HS-27A (cell line): ENCODE results near the gene BRAT1.

Experiments
- DNase-seq: peaks from one replicate; pipeline ENCODE4 v3.0.0-alpha.2; 2012; ENCODE audit warnings: low read depth, missing footprints

Gene BRAT1

GRCh38 chr7:2559283-2559950, 4.1 kb upstream of the BRAT1 start:
- no peak for DNase-seq

GRCh38 chr7:2558629-2559282, 3.4 kb upstream of the BRAT1 start, which contains the start of gene IQCE:
IQCE (plus strand) TSS chr7:2558979; CDS start chr7:2559182, 203 bp downstream.
- peak; percentile 38 for DNase-seq

- no peak for DNase-seq
These were observed 638 bp downstream of the BRAT1 start for GRCh38 chr7:2554661-2555111.

GRCh38 chr7:2553831-2554581, 1.3 kb downstream of the BRAT1 start:
- DNase-seq: no peak

- no peak for DNase-seq
These were observed 2.2 kb downstream of the BRAT1 start for GRCh38 chr7:2553108-2553507.

- DNase-seq: no peak
These were observed 3.9 kb downstream of the BRAT1 start for GRCh38 chr7:2551418-2551817.

GRCh38 chr7:2546776-2547586, 8.3 kb downstream of the BRAT1 start:
- no peak for DNase-seq

GRCh38 chr7:2545746-2546425, 9.4 kb downstream of the BRAT1 start:
- no peak for DNase-seq

GRCh38 chr7:2544541-2545188, 10.7 kb downstream of the BRAT1 start:
- no peak for DNase-seq

- DNase-seq: no peak
These were observed 12.1 kb downstream of the BRAT1 start for GRCh38 chr7:2542916-2543871.

- DNase-seq: no peak
These were observed 13.1 kb downstream of the BRAT1 start for GRCh38 chr7:2542011-2542915.

GRCh38 chr7:2541291-2542010, 13.9 kb downstream of the BRAT1 start:
- no peak for DNase-seq

GRCh38 chr7:2540641-2541051, 14.7 kb downstream of the BRAT1 start:
- DNase-seq: no peak

- no peak for DNase-seq
These were observed 15.2 kb downstream of the BRAT1 start for GRCh38 chr7:2540133-2540532.

- DNase-seq: no peak
These were observed 16.1 kb downstream of the BRAT1 start for GRCh38 chr7:2539031-2539911.

- DNase-seq: no peak
These were observed 17.1 kb downstream of the BRAT1 start for GRCh38 chr7:2537981-2538851.
